HepG2 (cell line): ENCODE measurements around the gene MRPL38.

Experiments used
- CTCF ChIP-seq: sonication (generic); formaldehyde crosslinking; IDR thresholded peaks from 2 replicates; pipeline ENCODE4 v1.5.0; 2020; ENCODE audit warnings: mild to moderate bottlenecking, missing genetic modification reagents, moderate library complexity
- RFX1 ChIP-seq: fragments of 450-650 bp; IDR thresholded peaks from 2 replicates; pipeline ENCODE4 v1.6.1; 2017
- ZNF691 ChIP-seq: sonication (generic); formaldehyde crosslinking; IDR thresholded peaks from 2 replicates; pipeline ENCODE4 v1.4.0; 2020; ENCODE audit warnings: missing genetic modification reagents, low read depth, mild to moderate bottlenecking, borderline replicate concordance

GRCh38 chr17:75925103-75925502 lies 20.4 kb upstream of the MRPL38 start:
- TF ChIP-seq RFX1 (no peak), ZNF691 (CRISPR knock-in tag) (no peak), CTCF (CRISPR knock-in tag) (no peak)
